ENCODE measurements around the gene NSDHL. TPM values are rescaled to one million over a fixed set of nuclear protein-coding genes. Genes with fewer than 3 reads are reported as not detected.

Gene NSDHL
- total and polyA plus RNA-seq, 7 donors: 5.3 to 18.7 (median 9.1) TPM

GRCh38 chrX:152881289-152881688 lies 50.4 kb downstream of the NSDHL start:
- no peaks in the 10 kb centered on the region for H3K36me3 ChIP-seq (ENCODE audit: insufficient read depth in 1 of 2, low read depth in 1 of 2)
- H3K27me3 ChIP-seq (ENCODE audit: insufficient read depth in 3 of 3, low read length in 2 of 3): peaks cover 0 to 8% (median 0%) of the 10 kb centered on the region in 3 donors
- H3K4me3 ChIP-seq: no peak overlapping the region
- 80 to 88% (median 87%) methylated on average over 2 of the region's 2 CpGs for WGBS, 3 donors
- no peak for ATAC-seq
- no peak for DNase-seq
- no peaks in the 10 kb centered on the region for H3K4me1 ChIP-seq
- no peak overlapping the region for H3K27ac ChIP-seq
- intact Hi-C loops (cut with DNase I): no loop called here
- no peaks in the 10 kb centered on the region for H3K9me3 ChIP-seq
- TF ChIP-seq, protein P1, sequence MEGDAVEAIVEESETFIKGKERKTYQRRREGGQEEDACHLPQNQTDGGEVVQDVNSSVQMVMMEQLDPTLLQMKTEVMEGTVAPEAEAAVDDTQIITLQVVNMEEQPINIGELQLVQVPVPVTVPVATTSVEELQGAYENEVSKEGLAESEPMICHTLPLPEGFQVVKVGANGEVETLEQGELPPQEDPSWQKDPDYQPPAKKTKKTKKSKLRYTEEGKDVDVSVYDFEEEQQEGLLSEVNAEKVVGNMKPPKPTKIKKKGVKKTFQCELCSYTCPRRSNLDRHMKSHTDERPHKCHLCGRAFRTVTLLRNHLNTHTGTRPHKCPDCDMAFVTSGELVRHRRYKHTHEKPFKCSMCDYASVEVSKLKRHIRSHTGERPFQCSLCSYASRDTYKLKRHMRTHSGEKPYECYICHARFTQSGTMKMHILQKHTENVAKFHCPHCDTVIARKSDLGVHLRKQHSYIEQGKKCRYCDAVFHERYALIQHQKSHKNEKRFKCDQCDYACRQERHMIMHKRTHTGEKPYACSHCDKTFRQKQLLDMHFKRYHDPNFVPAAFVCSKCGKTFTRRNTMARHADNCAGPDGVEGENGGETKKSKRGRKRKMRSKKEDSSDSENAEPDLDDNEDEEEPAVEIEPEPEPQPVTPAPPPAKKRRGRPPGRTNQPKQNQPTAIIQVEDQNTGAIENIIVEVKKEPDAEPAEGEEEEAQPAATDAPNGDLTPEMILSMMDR (IDR thresholded peaks at IDR 0.05): no peak

GRCh38 chrX:152884171-152884570 lies 53.3 kb downstream of the NSDHL start:
- no peak overlapping the region for H3K4me3 ChIP-seq
- DNase-seq (no peak), ATAC-seq (no peak)
- no peaks in the 10 kb centered on the region for H3K36me3 ChIP-seq (ENCODE audit: insufficient read depth in 1 of 2, low read depth in 1 of 2)
- WGBS, 3 donors: 41 to 63% (median 58%) methylated on average over 4 to 6 of the region's 6 CpGs
- TF ChIP-seq, protein P1 (IDR thresholded peaks at IDR 0.05): no peak
- no peak overlapping the region for H3K27ac ChIP-seq
- intact Hi-C loops (cut with DNase I): no loop called here
- H3K27me3 ChIP-seq (ENCODE audit: insufficient read depth in 3 of 3, low read length in 2 of 3): no peaks in the 10 kb centered on the region
- no peaks in the 10 kb centered on the region for H3K4me1 ChIP-seq
- H3K9me3 ChIP-seq: no peaks in the 10 kb centered on the region

DNA sequence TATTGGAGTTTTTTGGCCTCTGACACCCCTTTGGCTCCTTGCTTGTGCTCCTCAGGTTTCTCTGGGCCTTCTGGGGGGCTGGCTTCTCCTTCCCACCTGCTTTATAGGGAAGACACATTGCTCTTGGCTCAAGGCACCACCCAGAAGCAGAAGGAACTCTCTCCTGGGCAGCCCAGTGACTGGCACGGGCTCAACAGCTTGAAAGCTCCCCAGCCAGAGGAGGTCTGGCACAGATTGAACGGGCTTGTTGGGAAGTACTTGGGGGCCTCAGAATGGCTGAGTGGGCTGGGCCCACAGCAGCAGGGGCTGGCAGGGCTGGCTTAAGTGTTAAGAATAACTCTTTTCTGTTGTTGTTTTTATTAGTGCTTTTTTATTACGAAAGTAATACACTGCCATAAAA lies 55.9 kb downstream of the NSDHL start:
- DNase-seq (no peak), ATAC-seq (no peak)
- 31 to 39% (median 36%) methylated on average over 3 of the region's 3 CpGs for WGBS, 3 donors
- Histone ChIP-seq H3K9me3 (no peaks in the 10 kb centered on the region), H3K27me3 (ENCODE audit: insufficient read depth in 3 of 3, low read length in 2 of 3) (peaks cover 0 to 20% (median 0%) of the 10 kb centered on the region in 3 donors), H3K4me3 (no peak overlapping the region), H3K36me3 (ENCODE audit: insufficient read depth in 1 of 2, low read depth in 1 of 2) (no peaks in the 10 kb centered on the region), H3K27ac (no peak overlapping the region), H3K4me1 (no peaks in the 10 kb centered on the region)
- intact Hi-C loops (cut with DNase I): no loop called here
- TF ChIP-seq, protein P1 (IDR thresholded peaks at IDR 0.05): no peak

DNA sequence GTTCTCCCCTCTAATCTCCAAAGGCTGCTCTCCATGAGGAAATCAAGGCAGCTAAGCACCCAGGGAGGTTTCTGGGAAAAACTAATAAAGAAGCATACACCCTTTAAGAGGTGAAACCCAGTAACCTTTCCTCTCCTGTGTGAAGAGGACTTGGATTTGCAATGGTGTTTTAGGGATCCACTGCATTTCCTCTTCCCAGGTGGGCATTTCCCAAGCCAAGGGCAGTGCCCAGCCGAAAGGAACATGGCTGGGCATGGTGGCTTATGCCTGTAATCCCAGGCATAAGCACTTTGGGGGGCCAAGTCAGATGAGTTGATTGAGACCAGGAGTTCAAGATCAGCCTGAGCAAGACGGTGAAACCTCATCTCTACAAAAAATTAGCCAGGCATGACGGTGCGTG lies 61.6 kb downstream of the NSDHL start:
- intact Hi-C loops (cut with DNase I): no loop called here

More for the DNA sequence above, 61.6 kb downstream of the NSDHL start:
- DNase-seq (no peak), ATAC-seq (no peak)
- no peaks in the 10 kb centered on the region for H3K9me3 ChIP-seq
- H3K36me3 ChIP-seq (ENCODE audit: insufficient read depth in 1 of 2, low read depth in 1 of 2): no peaks in the 10 kb centered on the region
- no peaks in the 10 kb centered on the region for H3K4me1 ChIP-seq
- H3K27ac ChIP-seq: no peak overlapping the region
- TF ChIP-seq, protein P1 (IDR thresholded peaks at IDR 0.05): no peak
- peaks cover 0 to 41% (median under 1%) of the 10 kb centered on the region in 3 donors for H3K27me3 ChIP-seq (ENCODE audit: insufficient read depth in 3 of 3, low read length in 2 of 3)
- 61 to 72% (median 62%) methylated on average over 4 of the region's 4 CpGs for WGBS, 3 donors
- H3K4me3 ChIP-seq: no peak overlapping the region
